ENCODE results near the gene COL23A1.

Gene COL23A1

DNA sequence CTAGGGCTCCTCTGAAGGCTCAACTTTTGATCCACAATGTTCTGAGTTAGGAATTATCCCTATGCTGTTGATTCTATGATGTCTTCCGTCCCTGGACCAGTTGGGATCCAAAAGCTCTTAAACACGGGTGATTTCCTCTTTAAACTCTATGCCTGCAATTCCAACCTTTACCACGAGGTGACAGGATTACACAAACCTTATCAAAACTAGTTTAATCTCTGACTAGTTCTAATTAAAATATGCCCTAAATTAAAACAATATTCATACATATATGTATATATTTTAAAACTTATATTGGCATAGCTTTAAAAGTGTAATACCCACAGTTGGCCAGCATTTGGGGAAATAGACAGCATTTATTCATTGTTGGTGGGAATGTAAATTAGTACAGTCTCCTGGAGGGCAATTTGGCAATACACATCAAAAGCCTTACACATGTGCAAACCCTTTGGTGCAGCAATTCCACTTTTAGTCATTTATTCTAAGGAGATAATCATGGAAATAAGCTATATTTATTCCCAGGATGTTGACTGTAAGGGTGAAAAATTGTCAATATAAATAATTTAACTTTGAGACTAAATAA, 306.0 kb downstream of the COL23A1 start:
- no peak for FAIRE-seq
- no peak for DNase-seq (ENCODE audit: insufficient read length, low spot score)

DNA sequence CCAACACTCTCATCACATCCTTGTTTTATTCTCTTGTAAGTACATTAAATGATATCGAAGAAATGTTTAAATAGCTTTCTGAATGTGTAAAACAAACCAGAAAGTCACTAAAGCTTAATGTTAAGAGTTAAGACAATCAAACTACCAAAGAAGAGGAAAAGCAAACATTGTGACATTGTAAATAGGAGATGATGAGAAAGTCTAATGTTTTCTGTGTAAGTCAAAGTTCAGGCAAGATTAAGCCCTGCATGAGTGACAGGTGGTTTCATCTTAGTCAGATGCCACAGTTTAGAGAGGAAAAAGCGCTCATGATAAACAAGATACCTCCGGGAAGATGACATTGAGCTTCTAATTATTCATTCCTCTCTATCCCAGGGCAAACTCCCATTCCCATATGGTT, 306.7 kb downstream of the COL23A1 start:
- FAIRE-seq: no peak
- no peak for DNase-seq (ENCODE audit: insufficient read length, low spot score)

DNA sequence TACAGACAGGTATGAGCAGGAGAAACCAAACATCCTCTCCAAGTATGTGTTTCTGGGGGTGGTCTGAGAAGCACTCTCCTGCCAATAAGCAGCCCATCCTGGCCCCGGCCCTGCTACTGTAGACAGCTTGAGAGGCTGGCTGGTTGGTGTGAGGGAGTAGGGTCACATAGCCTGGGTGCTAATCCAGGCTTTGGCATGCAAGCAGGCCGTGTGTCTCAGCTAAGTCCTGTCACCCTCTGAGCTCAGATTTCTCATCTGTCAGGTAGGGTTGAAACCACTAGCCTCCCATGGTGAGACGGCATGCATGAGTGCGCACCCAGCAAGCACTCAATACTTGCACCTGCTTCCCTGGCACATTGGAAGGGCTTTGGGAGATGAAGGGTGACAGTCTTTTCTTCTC, 307.8 kb downstream of the COL23A1 start:
- DNase-seq (ENCODE audit: insufficient read length, low spot score): no peak
- FAIRE-seq: no peak

DNA sequence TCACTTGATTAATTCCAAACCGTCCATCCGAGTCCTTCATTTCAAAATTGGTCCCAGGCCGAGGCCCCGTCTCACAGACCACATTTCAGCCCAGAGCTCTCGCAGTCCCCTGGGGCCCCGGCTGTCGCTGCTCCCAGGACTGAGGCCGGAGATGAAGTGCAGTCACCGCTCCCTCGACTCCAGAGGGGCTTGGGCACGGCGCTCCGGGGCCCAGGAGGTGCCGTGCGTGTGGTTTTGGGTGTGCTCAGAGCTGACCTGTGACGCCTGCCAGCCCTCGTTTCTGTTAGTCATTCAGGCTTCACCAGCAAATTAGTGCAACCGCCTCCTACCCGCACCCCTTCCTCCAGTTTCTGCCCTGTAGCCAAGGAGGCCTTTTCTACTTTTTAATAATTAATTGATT, 308.9 kb downstream of the COL23A1 start:
- no peak for FAIRE-seq

DNA sequence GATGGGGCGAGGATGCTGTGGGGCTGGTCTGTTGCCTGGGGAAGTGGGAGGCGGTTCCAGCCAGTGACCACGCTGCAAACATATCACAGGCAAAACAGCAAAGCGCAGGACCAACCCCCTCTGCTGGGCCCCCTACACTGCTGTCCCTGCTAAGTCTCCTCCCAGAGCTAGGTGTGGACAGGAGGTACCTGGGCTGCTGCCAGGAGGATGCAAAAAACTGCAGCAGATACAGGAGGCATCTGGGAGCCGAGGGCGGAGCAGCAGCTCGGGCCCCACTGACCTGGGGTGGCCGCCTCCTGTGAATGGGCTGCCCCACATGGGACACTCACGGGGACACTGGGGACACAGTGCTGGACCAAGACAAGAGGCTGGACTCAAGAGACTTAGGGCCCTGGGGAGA, 309.6 kb downstream of the COL23A1 start:
- no peak for DNase-seq (ENCODE audit: insufficient read length, low spot score)
- no peak for FAIRE-seq

More for the DNA sequence above, 308.9 kb downstream of the COL23A1 start:
- DNase-seq (ENCODE audit: insufficient read length, low spot score): no peak

DNA sequence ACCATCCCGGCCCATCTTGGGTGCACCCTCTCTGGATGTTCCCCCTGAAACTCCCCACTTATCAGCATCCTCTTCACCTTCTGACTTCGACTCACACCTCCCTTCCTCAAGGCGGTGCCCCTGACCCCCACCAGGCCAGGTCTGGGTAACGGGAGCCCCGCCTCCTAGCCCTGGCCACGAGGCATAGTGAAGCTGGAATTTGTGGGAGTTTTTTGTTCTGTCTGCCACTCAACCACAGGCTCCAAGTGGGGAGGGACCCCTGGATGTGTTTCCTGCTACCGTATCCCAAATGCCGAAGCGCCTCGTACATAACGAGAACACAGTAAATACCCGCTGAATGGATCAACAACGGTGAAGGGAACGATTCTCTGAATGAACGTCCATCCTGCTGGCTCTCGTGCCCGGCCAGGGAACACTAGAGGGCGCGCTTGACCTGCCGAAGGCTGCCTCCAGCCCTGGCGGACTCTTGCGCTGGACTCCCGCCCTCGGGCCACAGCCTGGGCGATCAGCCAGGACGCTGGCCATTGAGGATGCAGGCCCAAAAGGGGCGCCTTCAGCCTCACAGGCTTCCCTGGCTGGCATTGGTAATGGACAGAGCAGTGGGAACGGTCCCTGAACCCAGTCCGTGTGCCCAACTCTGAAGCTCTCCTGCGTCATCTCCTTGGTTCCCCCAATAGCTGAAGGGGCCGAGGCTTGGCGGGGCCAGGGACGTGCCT, 310.3 kb downstream of the COL23A1 start:
- peak; percentile 44 for FAIRE-seq
- DNase-seq (ENCODE audit: insufficient read length, low spot score): peak; percentile 69

DNA sequence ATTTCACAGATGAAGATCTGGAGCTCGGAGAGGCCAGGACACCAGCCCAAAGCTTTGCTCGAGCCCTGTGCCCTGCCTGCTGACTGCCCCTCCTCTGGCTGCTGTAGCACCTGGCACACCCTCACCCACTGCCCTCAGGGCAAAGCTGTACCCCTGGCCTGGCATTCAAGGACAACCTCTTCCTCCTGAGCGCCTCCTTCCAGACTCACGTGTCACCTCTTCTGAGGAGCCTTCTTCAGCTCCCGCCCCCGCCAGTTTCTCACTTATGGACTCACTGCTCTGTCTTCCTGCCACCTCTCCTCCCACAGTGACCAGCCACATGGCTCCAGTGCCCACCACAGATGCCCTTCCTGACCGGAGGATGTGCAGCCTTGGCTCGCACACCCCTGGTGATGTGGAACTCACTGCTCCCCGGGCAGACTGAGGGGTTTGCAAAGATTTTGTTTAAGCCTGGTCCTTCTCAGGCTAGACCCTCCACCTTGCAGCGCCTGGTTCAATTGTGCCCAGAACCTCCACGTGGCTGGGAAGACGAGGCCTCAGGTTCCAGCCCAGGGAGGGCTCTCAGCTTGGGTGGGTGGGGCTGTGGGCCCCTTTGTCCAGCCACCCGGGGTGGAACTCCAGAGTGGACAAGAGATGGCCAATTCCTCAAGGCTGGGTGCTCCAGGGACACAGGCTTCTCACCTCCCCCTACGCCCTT, 311.0 kb downstream of the COL23A1 start:
- no peak for FAIRE-seq
- no peak for DNase-seq (ENCODE audit: insufficient read length, low spot score)

DNA sequence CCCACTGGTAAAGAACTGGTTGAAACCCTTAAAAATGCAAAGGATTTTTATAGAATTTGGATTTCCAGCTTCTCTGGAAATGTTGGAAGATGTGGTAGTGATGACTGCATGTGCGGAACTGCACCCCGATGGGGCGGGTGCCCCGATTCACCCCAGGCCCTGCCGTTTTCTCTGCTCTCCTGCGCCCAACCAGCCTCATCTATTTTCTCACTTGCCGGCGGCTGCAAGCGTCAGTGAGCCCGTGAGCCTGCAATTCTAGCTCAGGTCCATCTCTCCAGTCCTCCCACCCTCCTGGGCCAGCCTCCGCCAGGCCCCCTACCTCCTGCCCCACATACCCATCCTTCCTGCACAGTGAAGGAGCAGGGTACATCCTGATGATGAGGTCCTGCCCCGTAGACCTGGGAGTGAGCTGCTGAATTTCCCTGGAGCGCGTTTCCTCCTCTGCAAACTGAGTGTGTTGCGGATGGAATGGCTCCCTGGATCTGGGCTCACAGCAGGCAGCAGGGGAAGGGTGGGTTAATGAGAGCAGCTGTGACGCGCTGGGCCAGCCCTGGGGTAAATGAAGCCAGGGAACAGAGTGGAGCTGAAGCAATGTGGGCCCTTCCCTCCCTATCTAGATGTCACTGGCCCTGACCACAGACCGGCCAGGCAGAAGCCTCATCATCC, 311.7 kb downstream of the COL23A1 start:
- FAIRE-seq (no peak), DNase-seq (ENCODE audit: insufficient read length, low spot score) (no peak)

DNA sequence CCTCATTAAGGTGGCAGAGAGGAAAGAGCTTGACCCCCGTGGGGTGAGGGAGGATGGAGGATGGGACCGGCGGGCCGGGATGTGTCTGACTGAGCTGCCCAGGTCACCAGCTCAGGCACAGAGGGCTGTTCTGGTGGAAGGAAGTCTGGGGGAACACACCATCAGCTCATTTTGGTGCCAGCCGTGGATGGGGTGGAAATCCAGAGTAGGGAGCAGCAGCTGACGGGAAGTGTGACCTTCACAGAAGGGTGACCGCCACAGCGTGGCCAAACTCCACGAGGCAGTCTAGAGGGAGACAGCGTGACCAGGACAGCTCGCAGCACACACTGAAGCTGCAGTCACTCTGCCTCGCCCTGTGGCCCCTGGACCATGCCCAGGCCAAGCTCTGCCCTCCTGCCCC, 312.3 kb downstream of the COL23A1 start:
- no peak for FAIRE-seq
- no peak for DNase-seq (ENCODE audit: insufficient read length, low spot score)

DNA sequence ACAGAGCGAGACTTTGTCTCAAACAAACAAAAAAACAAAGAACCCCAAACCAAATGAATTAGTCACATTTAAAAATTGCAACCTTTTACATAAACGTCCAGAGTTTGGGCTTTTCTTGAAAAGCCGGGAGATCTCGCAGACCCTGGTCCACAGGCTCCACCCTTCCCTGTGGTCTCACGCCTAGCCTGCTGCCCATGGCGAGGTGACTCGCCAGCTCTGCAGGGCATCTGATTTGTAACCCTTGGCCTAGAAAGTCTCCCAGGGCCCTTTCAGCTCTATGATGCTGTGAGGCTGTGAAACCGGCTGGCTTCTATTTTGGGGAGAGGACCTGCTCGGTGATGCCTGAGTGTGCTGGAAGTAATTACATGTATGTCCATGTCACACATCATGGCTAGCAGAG, 312.8 kb downstream of the COL23A1 start:
- FAIRE-seq (no peak), DNase-seq (ENCODE audit: insufficient read length, low spot score) (no peak)

DNA sequence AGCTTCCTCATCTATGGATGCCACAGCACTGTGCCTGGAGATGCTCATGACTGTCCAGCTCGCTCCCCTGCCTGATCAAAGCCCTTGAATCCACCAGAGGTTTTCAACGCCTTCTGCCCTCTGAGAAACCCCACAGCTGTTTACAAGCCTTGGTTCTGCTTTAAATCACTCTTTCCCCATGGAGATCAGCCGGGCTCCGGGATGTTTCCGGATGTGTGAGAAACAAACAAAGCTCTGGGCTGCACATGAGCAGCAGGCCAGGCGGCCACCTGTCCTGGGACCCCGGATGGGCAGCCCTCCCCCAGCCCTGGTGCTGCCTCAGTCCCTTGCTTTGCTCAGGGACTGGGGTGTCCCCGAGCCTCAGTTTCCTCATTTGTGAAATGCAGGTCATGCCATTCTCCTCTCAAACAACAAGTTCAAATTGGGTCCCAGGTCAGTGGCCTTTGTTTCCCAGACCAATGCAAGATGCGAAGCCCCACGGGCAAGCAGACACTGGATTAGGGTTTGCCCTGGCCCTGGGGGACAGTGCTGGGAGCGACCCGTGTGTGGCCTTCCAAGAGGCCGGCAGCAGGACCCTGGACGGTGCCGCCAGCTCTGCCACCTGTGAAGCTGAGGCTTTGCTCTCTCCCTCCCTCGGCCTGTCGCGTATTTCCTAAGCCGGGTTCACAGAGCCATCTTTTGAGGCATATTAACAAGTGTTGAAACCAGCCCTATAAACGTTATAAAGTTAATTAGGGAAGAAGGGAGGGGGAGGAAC, 315.2 kb downstream of the COL23A1 start:
- DNase-seq (ENCODE audit: insufficient read length, low spot score) (no peak), FAIRE-seq (no peak)

DNA sequence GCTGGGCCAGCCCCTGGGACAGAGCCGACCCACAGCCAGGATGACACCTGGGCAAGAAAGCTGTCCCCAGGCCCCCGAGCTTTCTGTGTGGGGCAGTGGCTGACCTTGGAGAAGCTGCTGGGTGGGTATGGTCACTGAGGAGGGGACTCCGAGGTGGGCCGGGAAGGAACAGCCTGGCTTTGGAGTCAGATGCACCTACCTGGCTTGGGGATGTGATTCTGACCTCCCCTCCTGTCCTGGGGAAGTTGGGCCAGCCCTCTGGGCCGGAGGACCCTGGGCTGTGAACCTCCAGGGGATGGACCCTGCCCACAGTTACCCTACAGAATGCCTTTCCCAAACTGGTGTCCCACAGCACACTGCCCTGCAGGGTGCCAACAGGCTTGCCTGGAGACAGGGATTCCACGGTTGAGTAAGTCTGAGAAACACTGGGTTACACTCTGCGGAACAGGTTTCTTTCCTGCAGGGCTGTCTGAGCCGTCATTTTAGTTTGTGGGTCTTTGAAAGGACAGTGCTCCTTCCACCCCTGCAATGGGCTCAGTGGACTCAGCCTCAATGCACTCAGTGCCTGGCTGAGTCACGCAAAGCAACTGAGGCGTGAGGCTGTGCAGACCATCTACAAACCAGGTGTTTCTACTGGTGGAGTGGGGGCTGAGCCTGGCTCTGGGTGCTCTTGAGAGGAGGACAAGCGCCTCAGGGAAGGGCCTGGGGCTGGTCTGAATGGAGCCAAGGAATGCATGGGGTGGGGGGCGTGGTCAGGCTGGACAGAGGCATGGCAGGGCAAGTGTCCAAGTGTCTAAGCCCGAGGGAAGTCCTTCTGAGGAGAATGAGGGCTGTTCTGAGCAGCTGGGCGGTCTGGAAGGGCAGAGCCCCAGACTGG, 316.3 kb downstream of the COL23A1 start:
- DNase-seq (ENCODE audit: insufficient read length, low spot score) (no peak), FAIRE-seq (no peak)

DNA sequence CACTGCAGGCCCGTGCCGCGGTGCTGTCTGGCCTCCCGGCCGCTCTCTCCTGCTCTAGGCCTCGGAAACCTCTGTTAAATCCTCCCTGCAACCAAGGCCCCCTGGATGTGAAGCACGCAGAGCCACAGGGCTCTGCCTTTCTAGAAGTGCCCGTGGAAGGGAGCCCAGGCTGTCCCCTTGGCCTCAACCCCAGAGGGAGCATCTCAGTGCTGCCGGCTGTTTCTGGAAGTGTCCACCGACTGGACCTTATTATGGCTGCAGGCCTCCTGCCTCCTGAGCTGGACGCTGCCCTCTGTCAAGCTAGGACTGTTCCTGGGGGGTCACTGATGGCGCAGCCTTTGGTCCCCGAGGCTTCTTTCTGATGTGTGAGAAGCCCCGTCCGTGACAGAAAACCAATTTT, 317.2 kb downstream of the COL23A1 start:
- no peak for DNase-seq (ENCODE audit: insufficient read length, low spot score)
- FAIRE-seq: no peak

DNA sequence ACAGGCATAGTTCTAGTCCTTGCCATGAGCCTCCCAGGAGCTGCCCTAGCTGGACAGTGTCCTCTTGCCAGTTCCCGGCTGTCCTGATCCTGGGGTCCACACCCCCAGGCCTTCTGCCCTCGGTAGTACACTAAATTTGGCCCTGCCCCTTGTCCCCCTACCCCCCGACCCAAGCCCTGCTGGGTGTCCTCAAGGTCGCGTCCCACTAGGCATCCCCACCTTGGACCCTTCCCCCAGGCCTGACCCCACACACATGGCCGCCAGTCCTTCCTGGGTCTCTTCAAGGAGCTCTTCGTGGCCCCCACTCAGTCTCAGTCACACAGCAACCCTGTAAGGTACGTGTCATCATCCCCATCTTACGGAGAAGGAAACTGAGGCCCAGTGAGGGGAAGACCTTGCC, 317.6 kb downstream of the COL23A1 start:
- FAIRE-seq (no peak), DNase-seq (ENCODE audit: insufficient read length, low spot score) (no peak)

DNA sequence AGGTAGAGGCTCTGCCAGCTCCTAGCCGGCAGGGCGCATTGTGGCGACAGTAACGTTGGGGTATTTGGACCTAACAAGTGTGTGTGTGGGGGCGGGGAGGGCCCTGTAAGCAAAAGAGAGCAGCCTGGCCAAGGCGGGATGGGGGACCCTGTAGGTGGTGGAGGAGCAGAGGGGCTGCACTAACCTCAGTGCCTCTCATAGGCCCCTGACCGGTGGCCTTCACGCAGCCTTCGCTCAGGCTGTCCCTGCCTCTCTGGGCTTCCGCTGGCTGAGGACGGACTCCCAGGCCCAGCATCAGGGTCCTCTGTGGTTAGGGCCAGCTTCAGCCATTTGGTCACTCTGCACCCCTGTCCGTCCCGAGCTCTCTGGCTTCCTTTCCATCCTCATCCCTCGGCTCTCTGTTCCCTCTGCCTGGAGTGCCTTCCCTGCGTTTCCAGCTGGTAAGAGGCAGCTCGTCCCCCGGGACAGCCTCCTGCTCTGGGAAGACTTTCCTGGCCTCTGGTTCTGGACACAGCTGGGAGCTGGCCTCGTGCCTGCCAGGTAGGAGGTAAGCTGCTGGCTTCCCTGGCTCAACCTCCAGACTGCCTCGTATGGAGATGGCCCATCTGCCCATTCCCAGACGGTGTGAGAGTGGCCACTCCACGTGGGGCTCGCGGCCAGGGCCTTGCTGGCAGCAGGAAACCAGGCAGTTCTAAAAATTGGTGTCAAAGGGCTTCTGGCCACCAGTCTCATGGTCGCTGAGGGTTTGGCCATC, 318.3 kb downstream of the COL23A1 start:
- no peak for DNase-seq (ENCODE audit: insufficient read length, low spot score)
- FAIRE-seq: no peak

DNA sequence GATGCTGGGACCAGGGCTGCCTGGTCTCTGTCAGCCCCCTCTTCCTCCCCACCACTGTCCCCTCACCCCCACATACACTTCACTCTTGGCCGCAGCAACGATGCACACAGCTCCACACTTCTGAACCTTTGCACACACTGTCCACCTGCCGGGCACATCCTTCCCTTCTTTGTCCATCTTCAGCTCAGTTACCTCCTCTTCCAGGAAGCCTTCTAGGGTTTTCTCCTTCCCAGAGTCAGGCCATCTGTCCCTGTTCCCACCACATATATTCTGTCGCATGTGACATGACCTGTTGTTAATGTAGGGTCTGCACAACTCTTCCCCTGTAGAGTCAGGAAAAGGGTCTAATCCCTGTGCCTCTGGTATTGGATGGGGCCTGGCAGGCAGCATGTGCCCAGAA, 319.0 kb downstream of the COL23A1 start:
- DNase-seq (ENCODE audit: insufficient read length, low spot score) (no peak), FAIRE-seq (no peak)

DNA sequence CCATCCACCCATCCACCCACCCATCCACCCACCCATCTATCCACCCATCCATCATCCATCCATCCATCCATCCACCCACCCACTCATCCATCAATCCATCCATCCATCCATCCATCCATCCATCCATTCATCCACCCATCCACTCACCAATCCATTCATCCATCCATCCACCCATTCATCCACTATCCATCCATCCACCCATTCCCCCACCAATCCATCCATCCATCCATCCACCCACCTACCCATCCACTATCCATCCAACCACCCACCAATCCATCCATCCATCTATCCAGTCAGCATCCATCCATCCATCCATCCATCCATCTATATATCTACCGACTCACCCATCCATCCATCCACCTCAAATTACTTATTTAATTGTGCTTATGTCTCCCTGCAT, 320.7 kb downstream of the COL23A1 start:
- DNase-seq (ENCODE audit: insufficient read length, low spot score) (no peak), FAIRE-seq (no peak)

DNA sequence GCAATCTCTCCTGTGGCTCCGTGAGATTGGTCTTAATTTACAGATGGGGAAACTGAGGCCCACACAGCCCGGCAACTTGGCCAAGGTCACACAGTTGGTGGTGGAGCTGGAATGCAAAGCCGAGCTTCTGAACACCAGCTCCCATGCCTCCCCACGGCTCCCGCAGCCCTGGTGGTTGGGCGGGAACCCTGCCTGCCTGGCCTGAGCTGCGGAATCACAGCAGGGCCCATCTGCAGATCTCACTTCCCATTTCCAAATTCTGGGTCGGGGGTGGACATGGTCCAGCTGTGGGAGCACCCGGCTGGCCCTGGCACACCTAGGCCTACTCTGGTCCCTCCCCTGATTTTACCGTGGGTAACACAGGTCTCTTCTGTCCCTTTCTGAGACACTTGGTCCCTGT, 322.3 kb downstream of the COL23A1 start:
- FAIRE-seq (no peak), DNase-seq (ENCODE audit: insufficient read length, low spot score) (no peak)

DNA sequence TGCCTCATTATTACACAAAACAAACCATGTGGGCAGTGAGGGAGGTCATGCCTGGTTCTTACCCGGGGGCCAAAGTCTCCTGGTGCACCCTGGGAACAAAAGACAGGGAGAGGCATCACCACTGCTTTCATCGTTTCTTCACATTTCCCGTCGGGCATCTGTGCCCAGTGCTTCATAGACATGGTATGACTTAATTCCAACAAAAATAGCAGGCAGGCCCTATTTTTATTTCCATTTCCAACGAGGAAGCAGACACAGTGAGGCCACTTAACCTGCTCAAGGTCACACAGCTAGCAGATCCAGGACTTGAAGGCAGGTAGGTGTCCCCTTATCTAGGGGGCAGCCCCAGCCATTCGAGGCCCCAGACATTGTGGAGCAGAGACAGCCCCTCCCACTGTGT, 322.9 kb downstream of the COL23A1 start:
- DNase-seq (ENCODE audit: insufficient read length, low spot score) (no peak), FAIRE-seq (no peak)
